Right cardiac atrium (tissue), 5 donors: Measurements from ENCODE around the gene NPM1. TPM values are rescaled to one million over a fixed set of nuclear protein-coding genes. Genes with fewer than 3 reads are reported as not detected.
"Not testable (repeated sequence)": the region's sequence is repeated elsewhere in the genome, so short reads cannot be mapped to it uniquely, and the experiment has no call there.

Experiments used
- ATAC-seq, 2 donors: fragments of 200-7000 bp; cut with Tn5 transposase; one replicate each; pipeline versions ENCODE4 v1.8.0 to v1.9.1; 2020; ENCODE audit warnings: moderate library complexity in 2 of 2, mild to moderate bottlenecking in 1 of 2
- DNase-seq, 3 donors: peaks; one replicate each; pipeline ENCODE4 v3.0.0-alpha.2; 2020
- H3K27ac ChIP-seq: one replicate; pipeline ENCODE4 v1.5.1; 2013; ENCODE audit warnings: mild to moderate bottlenecking, low read length, control low read depth, moderate library complexity
- H3K27me3 ChIP-seq: one replicate; pipeline ENCODE4 v1.6.1; 2013; ENCODE audit not compliant: control insufficient read depth, insufficient read depth
- H3K4me1 ChIP-seq: one replicate; pipeline ENCODE4 v1.6.1; 2013; ENCODE audit warnings: low read length; ENCODE audit not compliant: control insufficient read depth, insufficient read depth
- H3K4me3 ChIP-seq: one replicate; pipeline ENCODE4 v1.5.1; 2013; ENCODE audit warnings: low read length, control low read depth
- H3K9me3 ChIP-seq: one replicate; pipeline ENCODE4 v1.6.1; 2013; ENCODE audit warnings: low read length; ENCODE audit not compliant: control insufficient read depth
- WGBS: extraction: QIAGEN DNeasy Blood & Tissue Kit; methylation state at CpG from one replicate; pipeline ENCODE4 v1.1.7; 2013; 5-methylcytosine and 5-hydroxymethylcytosine counted together
- intact Hi-C, 4 donors: fragments of 100-400 bp; cut with DNase I; formaldehyde crosslinking; loops; one replicate each; pipeline versions ENCODE4 v1.11.0 to v1.14.0; 2022 to 2023
- polyA plus RNA-seq: library from polyadenylated mRNA; stranded (reverse); fragments of 200-250 nt; gene quantifications from one replicate; pipeline ENCODE4 v1.2.3, GENCODE V29; 2013
- total RNA-seq, 4 donors: library from RNA; stranded (reverse); fragmentation: NEBNext Ultra II Directional; extraction: Animal tissue kit (Norgen Biotek cat#: 25700); gene quantifications; one replicate each; pipeline ENCODE4 v1.2.1, GENCODE V29; 2021
- donor health status: healthy with polysubstance abuse.
- donor health status: DM: no; HTN: yes; CAD: no.
- donor health status: DM: no; HTN: no; CAD: no.
- donor health status: DM: no; HTN: yes; CAD: no; lungs with severe emphysema.
- donor health status: DM: yes; HTN: yes; CAD: no.

Gene NPM1
- total and polyA plus RNA-seq, 5 donors = 355 to 887 (median 475) TPM

GRCh38 chr5:171384999-171385398 lies 2.6 kb upstream of the NPM1 start:
- H3K27ac ChIP-seq, H3K4me1 ChIP-seq, ATAC-seq, intact Hi-C loops, H3K9me3 ChIP-seq, DNase-seq, H3K27me3 ChIP-seq, H3K4me3 ChIP-seq: not testable (repeated sequence)
- WGBS = 86% methylated on average over 3 of the region's 3 CpGs

GRCh38 chr5:171386006-171386671 lies 1.5 kb upstream of the NPM1 start:
- DNase-seq (peak in 1 of 3 donors; percentile 63), ATAC-seq (no peak)
- 98% methylated on average over 25 of the region's 25 CpGs for WGBS
- no peak overlapping the region for H3K4me3 ChIP-seq
- H3K9me3 ChIP-seq = no peaks in the 10 kb centered on the region
- intact Hi-C loops = no loop called here
- H3K27ac ChIP-seq = no peak overlapping the region
- peaks cover 2% of the 10 kb centered on the region for H3K4me1 ChIP-seq
- no peaks in the 10 kb centered on the region for H3K27me3 ChIP-seq

GRCh38 chr5:171386861-171387344 lies 746 bp upstream of the NPM1 start:
- no peaks in the 10 kb centered on the region for H3K27me3 ChIP-seq
- peaks cover 3% of the 10 kb centered on the region for H3K4me1 ChIP-seq
- no peak for DNase-seq
- H3K4me3 ChIP-seq = peak overlapping the region; percentile 89
- 10% methylated on average over 20 of the region's 20 CpGs for WGBS
- intact Hi-C loops = no loop called here
- no peak for ATAC-seq
- peak overlapping the region; percentile 80 for H3K27ac ChIP-seq
- H3K9me3 ChIP-seq = no peaks in the 10 kb centered on the region

GRCh38 chr5:171387970-171388815 lies 544 bp downstream of the NPM1 start:
- ATAC-seq = peak; percentile 59 to 73
- intact Hi-C loops = no loop called here

GRCh38 chr5:171388816-171389168 lies 1.1 kb downstream of the NPM1 start:
- H3K27me3 ChIP-seq = no peaks in the 10 kb centered on the region
- peaks cover 4% of the 10 kb centered on the region for H3K4me1 ChIP-seq
- no peaks in the 10 kb centered on the region for H3K9me3 ChIP-seq
- intact Hi-C loops = no loop called here
- H3K27ac ChIP-seq = no peak overlapping the region
- DNase-seq = no peak
- peak overlapping the region; percentile 89 for H3K4me3 ChIP-seq
- no peak for ATAC-seq
- WGBS = 3% methylated on average over 14 of the region's 14 CpGs

More at GRCh38 chr5:171387970-171388815, 544 bp downstream of the NPM1 start:
- Histone ChIP-seq H3K9me3 (no peaks in the 10 kb centered on the region), H3K27me3 (no peaks in the 10 kb centered on the region), H3K4me1 (peaks cover 4% of the 10 kb centered on the region), H3K27ac (peak overlapping the region; percentile 77), H3K4me3 (peak overlapping the region; percentile 89)
- under 1% methylated on average over 56 of the region's 56 CpGs for WGBS
- DNase-seq = peak; percentile 79 to 91 (median 90)

GRCh38 chr5:171390883-171391677 lies 3.4 kb downstream of the NPM1 start:
- Histone ChIP-seq H3K27ac (no peak overlapping the region), H3K4me3 (no peak overlapping the region), H3K9me3 (no peaks in the 10 kb centered on the region), H3K4me1 (peaks cover 4% of the 10 kb centered on the region), H3K27me3 (no peaks in the 10 kb centered on the region)
- intact Hi-C loops = no loop called here
- DNase-seq (no peak), ATAC-seq (no peak)
- 66% methylated on average over 8 of the region's 8 CpGs for WGBS

GRCh38 chr5:171391996-171392577 lies 4.4 kb downstream of the NPM1 start:
- Histone ChIP-seq H3K4me3 (no peak overlapping the region), H3K4me1 (peaks cover 4% of the 10 kb centered on the region), H3K27me3 (no peaks in the 10 kb centered on the region), H3K27ac (no peak overlapping the region), H3K9me3 (no peaks in the 10 kb centered on the region)
- DNase-seq = no peak
- 81% methylated on average over 14 of the region's 14 CpGs for WGBS
- ATAC-seq = no peak
- intact Hi-C loops = no loop called here

GRCh38 chr5:171392585-171393159 lies 5.0 kb downstream of the NPM1 start:
- no peak overlapping the region for H3K4me3 ChIP-seq
- H3K9me3 ChIP-seq = no peaks in the 10 kb centered on the region
- no peaks in the 10 kb centered on the region for H3K27me3 ChIP-seq
- 92% methylated on average over 4 of the region's 4 CpGs for WGBS
- H3K27ac ChIP-seq = no peak overlapping the region
- H3K4me1 ChIP-seq = peaks cover 4% of the 10 kb centered on the region
- intact Hi-C loops = no loop called here
- no peak for ATAC-seq
- no peak for DNase-seq

- intact Hi-C loops = no loop called here
- 96% methylated on average over 7 of the region's 7 CpGs for WGBS
- no peak for ATAC-seq
- Histone ChIP-seq H3K9me3 (no peaks in the 10 kb centered on the region), H3K4me3 (no peak overlapping the region), H3K27me3 (no peaks in the 10 kb centered on the region), H3K27ac (no peak overlapping the region), H3K4me1 (peaks cover 4% of the 10 kb centered on the region)
- no peak for DNase-seq
Measured at GRCh38 chr5:171395042-171395441, 7.4 kb downstream of the NPM1 start.

- intact Hi-C loops, H3K27me3 ChIP-seq, H3K9me3 ChIP-seq, H3K4me3 ChIP-seq, H3K4me1 ChIP-seq, ATAC-seq, H3K27ac ChIP-seq, DNase-seq: not testable (repeated sequence)
- 88% methylated on average over 11 of the region's 11 CpGs for WGBS
Measured at GRCh38 chr5:171396583-171396982, 8.9 kb downstream of the NPM1 start.
